Adrenal gland (tissue), 5 donors: ENCODE measurements around the gene EXT2.

Source experiments
- POLR2A ChIP-seq, 2 donors: fragments of 450-650 bp; IDR thresholded peaks; one replicate each; pipeline ENCODE4 v1.6.1; 2017; ENCODE audit warnings: antibody characterized with exemption in 2 of 2, mild to moderate bottlenecking in 2 of 2, moderate library complexity in 1 of 2
- TF ChIP-seq, protein P1 (sequence below), 6 experiments: fragments of 450-650 bp in 4 of 6; fragments of 200-600 bp in 2 of 6; sonication (generic) in 1 of 6; IDR thresholded peaks; 1 replicate in 5 of 6; 2 replicates in 1 of 6; pipeline versions ENCODE4 v1.5.1 to v1.8.0; 2016 to 2021; ENCODE audit warnings: antibody characterized with exemption in 6 of 6, mild to moderate bottlenecking in 2 of 6, moderate library complexity in 1 of 6
- donor health status: DM: no; HTN: no; CAD: no.

DNA sequence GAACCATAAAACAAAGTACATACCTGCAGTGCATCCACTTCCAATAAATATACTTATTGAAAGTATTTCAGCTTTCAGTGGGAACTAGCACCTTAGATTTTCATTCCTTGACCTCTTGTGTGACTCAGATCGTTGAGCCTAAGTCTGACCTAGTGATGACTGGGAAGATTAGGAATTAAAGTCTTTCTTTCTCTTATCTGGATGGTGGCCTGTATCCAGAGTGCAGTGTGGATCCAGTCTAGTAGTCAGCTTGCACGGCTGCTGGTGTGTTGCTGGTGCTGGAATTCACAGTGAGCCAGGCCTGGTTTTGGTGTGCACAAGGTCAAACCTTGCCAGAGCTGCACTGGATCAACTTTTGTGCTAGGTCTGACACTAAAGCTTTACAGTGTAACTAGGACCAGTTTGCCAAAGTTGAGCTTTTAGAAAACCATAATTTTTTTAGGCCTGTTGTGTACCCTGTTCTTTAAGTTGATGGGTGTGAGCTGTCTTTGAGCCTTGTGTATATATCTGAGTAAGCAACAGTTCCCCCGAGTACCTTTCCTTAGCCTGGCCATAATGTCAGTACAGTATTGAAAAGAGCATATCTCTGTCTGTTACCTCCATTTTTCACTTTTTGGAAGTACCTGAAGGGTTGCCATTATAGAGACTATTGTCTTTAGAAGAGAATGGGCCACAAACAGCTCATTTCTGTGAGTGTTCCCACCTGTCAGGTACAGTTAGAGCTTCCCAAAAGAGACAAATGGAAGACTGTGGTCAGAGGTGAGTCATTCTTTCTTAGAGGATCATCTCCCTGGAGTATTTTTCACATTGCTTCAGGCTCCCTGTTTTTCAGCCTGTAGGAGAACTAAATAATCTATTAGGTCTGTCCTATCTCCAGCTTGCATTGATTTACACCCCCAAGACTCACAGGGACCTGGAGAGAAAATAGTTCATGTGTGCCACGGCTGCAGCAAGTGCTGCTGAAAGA, 124.6 kb downstream of the EXT2 start:
- TF ChIP-seq POLR2A (IDR thresholded peaks at IDR 0.05): no peak
- TF ChIP-seq, protein P1, sequence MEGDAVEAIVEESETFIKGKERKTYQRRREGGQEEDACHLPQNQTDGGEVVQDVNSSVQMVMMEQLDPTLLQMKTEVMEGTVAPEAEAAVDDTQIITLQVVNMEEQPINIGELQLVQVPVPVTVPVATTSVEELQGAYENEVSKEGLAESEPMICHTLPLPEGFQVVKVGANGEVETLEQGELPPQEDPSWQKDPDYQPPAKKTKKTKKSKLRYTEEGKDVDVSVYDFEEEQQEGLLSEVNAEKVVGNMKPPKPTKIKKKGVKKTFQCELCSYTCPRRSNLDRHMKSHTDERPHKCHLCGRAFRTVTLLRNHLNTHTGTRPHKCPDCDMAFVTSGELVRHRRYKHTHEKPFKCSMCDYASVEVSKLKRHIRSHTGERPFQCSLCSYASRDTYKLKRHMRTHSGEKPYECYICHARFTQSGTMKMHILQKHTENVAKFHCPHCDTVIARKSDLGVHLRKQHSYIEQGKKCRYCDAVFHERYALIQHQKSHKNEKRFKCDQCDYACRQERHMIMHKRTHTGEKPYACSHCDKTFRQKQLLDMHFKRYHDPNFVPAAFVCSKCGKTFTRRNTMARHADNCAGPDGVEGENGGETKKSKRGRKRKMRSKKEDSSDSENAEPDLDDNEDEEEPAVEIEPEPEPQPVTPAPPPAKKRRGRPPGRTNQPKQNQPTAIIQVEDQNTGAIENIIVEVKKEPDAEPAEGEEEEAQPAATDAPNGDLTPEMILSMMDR (IDR thresholded peaks at IDR 0.05): no peak
